ENCODE measurements around the gene KLHL18.
"Not testable (repeated sequence)": the region's sequence is repeated elsewhere in the genome, so short reads cannot be mapped to it uniquely, and the experiment has no call there.

KLHL18 gene

DNA sequence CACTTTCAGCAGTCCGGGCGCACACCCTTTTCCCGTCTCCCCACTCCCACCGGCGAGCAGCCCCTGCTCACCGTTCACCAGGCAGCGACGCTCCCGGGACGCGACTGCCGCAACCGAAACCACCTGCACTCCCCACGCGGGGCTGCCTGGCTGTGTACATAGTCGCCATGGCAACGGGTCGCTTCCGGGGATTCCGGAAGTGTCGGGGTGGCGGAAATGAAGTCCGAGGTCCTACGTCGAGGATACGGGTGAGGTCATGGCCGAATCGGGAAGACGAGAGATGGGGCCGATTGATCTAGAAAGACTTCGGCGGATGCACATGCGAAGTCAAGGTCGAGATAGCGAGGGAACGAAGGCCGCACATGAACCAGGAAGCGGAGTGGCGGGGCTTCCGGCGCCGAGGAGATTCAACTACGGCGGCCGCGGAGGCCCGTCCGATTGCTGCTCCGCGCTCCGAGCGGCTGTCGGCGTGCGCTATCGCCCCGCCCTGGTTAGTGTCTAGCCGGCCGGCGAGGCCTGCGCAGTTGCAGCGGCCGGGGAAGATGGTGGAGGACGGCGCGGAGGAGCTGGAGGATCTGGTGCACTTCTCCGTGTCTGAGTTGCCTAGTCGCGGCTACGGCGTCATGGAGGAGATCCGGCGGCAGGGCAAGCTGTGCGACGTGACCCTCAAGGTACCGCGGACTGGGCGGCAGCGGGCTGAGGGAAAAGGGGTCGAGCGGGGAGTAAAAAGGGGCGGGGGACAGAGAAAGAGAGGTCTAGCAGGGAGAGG lies at the start of gene KLHL18, which contains the start of gene KIF9:
TSS of gene KLHL18 (plus strand) at position 521 of the 769 bp plus-strand sequence. CDS start at position 543, 22 bp downstream.
TSS of gene KIF9 (minus strand) at position 376 of the 769 bp plus-strand sequence. CDS start 5,425 bp downstream, outside the sequence.
- H3K4me1 Mint-ChIP-seq, result peaks cover 27 to 53% of the 10 kb centered on the region in 2 donors
- H3K4me3 Mint-ChIP-seq, result peak within 1 kb of the TSS; percentile 90 to 99

DNA sequence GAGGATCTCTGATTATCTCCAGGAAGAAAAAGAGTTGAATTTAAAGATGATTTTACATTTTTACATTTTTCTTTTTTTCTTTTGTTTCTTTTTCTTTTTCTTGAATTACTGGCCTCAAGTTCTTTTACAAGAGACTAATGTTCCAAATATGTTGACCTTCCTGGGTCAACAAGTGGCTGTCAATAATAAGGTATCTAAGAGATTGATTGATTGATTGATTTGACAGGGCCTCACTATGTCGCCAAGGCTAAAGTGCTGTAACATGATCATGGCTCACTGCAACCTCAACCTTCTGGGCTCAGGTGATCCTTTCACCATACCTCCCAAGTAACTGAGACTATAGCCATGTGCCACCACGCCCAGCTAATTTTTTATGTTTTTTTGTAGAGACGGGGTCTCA lies 44.7 kb upstream of the KLHL18 start:
- no peak overlapping the region for H3K27ac Mint-ChIP-seq
- H3K27me3 Mint-ChIP-seq, result no peaks in the 10 kb centered on the region
- no peaks in the 10 kb centered on the region for H3K4me1 Mint-ChIP-seq
- DNase-seq (no peak), ATAC-seq (replicated peaks) (no peak)
- no peaks in the 10 kb centered on the region for H3K9me3 Mint-ChIP-seq
- H3K4me3 Mint-ChIP-seq, result no peak overlapping the region
- H3K36me3 Mint-ChIP-seq, result no peaks in the 10 kb centered on the region

More for the DNA sequence above, at the start of gene KLHL18, which contains the start of gene KIF9:
- peak; percentile 94 for DNase-seq
- Mint-ChIP-seq H3K9me3 (no peaks in the 10 kb centered on the region), H3K27ac (peak within 1 kb of the TSS; percentile 100), H3K27me3 (no peaks in the 10 kb centered on the region), H3K36me3 (peaks cover 13 to 41% of the 10 kb centered on the region in 2 donors)
- ATAC-seq (replicated peaks), result peak; percentile 85 to 90

DNA sequence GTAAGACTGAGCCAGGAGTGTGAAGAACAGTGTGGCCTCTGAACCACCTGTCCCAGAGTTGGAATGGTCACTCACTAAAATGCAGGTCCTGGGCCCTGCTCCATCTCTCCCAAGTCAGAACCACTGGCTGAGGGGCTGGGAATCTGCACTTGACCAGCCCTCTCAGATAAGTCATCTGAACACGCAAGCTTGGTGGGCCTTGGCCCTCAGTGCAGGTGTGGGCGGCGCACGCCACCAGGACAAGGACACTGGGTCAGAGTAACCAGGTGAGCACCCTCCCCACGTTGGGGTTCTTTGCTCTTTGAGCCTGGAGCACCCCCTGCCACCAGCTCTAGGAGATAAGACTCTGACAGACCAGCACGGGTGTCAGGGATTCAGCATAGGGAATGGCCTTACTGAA lies 42.8 kb upstream of the KLHL18 start:
- no peak for DNase-seq
- Mint-ChIP-seq H3K27ac (no peak overlapping the region), H3K27me3 (no peaks in the 10 kb centered on the region), H3K4me1 (no peaks in the 10 kb centered on the region), H3K4me3 (no peak overlapping the region), H3K36me3 (no peaks in the 10 kb centered on the region), H3K9me3 (no peaks in the 10 kb centered on the region)
- no peak for ATAC-seq (replicated peaks)

DNA sequence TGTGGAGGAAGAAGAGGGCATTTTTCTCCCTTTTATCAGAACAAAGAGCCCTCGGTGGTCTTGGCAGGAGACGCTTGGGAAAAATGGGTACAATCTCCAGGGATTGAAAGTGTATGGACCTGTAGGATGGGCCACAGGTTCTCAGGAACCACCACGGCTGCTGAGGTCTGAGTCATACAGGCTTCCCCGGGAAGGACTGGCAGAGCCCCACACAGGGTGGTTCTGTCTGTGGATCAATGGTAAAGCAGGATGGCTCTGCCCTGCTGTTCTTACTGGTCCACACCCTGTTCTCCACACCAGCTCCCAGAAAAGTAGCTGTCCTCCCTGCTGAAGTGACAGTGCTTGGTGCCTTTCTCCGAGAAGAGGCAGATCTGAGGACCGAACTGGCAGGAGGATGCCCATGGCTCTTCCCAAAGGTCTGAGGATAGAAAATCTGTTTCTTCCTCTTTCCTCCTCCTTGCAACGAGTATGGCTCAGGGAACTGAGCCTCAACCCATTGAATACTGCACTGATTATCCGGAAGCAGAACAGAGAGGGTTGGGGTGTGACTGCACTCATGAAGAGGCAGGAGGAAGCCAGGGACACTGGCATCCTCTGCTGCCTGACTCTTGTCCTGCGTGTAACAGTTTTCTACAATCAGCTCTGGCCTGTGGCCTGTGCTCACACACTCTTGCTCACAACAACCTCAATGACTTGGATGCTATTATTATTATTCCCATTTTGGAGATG lies 39.2 kb upstream of the KLHL18 start:
- H3K36me3 Mint-ChIP-seq, result no peaks in the 10 kb centered on the region
- DNase-seq (no peak), ATAC-seq (replicated peaks) (no peak)
- no peaks in the 10 kb centered on the region for H3K4me1 Mint-ChIP-seq
- no peak overlapping the region for H3K27ac Mint-ChIP-seq
- H3K9me3 Mint-ChIP-seq, result no peaks in the 10 kb centered on the region
- H3K4me3 Mint-ChIP-seq, result no peak overlapping the region
- no peaks in the 10 kb centered on the region for H3K27me3 Mint-ChIP-seq

DNA sequence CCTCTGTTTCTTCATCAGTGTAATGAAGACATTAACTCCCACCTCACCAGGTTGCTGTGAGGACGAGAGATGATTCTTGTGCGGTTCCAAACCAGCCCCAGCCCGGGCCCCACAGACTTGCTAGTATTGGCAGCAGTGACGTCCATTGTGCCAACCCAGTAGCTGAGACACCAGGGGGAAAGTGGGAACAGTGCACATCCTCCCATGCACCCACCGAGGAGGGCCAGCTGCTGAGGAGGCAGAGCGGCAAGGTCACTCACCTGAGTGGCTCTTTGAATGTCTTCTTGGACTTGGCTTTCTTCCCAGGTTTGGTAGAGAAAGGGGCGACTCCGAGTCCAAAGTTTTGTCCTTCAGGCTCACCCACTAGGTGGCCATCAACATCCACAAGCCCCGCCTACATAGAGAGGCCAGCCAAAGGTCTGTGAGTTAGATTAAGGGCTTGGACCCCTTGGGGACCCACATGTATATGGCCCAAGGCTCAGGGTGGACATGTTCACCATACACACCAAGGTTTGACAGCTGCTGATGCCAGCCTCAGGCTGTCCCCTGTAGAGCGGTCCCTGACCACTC lies 38.1 kb upstream of the KLHL18 start:
- Mint-ChIP-seq H3K27ac (no peak overlapping the region), H3K27me3 (no peaks in the 10 kb centered on the region), H3K36me3 (no peaks in the 10 kb centered on the region), H3K4me3 (no peak overlapping the region), H3K4me1 (no peaks in the 10 kb centered on the region), H3K9me3 (no peaks in the 10 kb centered on the region)
- DNase-seq, result no peak
- no peak for ATAC-seq (replicated peaks)

DNA sequence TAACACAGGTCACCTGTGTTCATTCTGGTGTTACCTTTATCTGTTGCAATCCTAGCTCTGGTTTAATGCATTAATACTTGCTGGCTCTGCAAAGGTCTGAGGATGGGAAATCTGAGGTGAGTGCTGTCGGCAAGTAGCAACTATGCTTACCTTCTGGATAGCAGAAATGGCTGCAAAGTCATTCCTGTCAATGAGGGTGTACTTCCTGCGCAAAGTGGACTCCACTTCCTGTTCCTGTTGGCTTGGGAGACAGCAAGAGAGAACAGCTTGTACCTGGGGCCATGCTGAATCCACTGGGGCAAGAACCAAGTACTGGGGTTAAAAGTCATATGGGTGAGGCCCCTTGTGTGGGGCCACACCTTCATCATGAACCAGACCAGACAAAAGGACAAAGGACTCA lies 37.5 kb upstream of the KLHL18 start:
- Mint-ChIP-seq H3K4me1 (no peaks in the 10 kb centered on the region), H3K4me3 (no peak overlapping the region), H3K36me3 (no peaks in the 10 kb centered on the region), H3K9me3 (no peaks in the 10 kb centered on the region), H3K27ac (no peak overlapping the region), H3K27me3 (no peaks in the 10 kb centered on the region)
- ATAC-seq (replicated peaks) (no peak), DNase-seq (no peak)

DNA sequence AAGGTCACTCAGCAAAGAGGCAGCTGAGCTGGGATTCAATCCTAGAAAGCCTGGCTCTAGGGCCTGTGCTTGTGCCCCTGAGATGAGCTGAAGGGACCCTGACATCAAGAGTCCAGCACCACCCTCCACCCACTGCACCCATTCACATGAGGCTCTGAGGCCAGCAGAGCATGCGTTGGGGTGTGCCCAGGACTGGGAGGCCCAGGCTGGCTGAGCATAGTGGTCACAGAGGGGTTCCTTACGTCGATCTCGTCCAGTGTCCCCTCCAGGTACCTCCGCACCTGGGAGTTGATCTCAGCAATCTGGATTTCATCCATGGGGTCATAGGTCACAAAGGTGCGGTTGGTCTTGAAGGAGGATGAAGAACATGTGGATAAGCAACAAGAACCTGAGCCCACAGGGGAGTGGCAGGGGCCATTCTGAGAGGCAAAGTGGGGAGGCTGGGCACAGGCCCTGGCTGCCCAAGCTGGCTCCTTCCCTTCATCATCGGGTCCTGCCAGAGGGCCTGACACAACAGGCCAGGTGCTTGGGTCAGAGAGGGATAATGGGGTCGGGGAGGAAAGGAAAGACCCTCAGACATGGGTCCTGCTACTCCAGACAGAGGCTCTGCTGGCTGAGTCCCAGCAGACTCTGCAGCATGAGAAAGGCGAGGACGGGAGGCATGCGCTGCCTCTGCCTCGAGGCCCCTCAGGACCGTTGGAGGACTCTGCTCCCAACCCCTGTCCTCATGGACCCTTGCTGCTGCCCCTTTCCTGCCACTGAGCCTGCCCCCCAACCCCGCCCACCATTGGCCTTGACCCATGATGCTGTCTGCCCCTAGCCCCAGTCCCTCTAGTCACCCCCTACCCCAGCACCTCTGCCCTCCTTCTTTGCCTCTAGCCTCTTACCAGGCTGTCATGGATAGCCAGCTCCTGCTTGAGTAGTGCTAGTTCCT lies 35.3 kb upstream of the KLHL18 start:
- H3K36me3 Mint-ChIP-seq, result no peaks in the 10 kb centered on the region
- no peak overlapping the region for H3K27ac Mint-ChIP-seq
- H3K4me1 Mint-ChIP-seq, result no peaks in the 10 kb centered on the region
- H3K27me3 Mint-ChIP-seq, result no peaks in the 10 kb centered on the region
- no peak overlapping the region for H3K4me3 Mint-ChIP-seq
- DNase-seq (no peak), ATAC-seq (replicated peaks) (no peak)
- H3K9me3 Mint-ChIP-seq, result no peaks in the 10 kb centered on the region

DNA sequence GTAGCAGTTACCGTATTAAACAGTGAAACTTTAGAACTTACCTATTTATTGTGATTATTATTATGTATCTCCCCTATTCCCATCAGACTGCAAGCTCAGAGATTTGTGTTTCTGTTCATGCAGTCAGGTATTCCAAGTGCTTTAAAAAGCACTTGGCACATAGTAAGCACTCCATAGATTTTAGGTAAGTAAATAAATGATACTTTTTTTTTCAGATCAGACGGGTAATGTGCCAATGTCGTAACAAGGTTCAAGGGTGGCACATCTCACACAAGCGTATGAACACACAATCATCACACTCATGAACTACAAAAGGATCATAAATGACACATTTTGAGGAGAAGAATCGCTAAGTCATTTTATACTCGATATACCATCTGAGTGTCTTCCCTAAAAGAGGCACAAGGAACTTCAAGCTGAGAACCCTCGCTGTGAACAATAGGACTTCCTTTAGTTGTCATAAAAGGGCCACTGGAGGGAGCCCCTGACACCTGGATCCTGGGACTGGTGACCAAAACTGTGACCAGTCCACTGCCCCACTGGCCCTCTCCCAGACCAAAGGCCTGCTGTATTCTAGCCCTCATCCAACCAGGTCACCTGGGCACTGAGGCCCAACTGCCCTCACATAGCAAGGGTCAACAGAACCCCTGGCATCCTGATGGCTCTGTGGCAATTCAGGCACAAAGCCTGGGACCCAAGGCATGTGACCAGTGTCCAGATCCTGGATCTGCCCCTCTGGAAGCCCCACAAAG lies 32.3 kb upstream of the KLHL18 start:
- no peak for DNase-seq
- Mint-ChIP-seq H3K36me3 (no peaks in the 10 kb centered on the region), H3K9me3 (no peaks in the 10 kb centered on the region), H3K4me1 (no peaks in the 10 kb centered on the region), H3K27ac (no peak overlapping the region), H3K27me3 (no peaks in the 10 kb centered on the region), H3K4me3 (no peak overlapping the region)
- ATAC-seq (replicated peaks), result no peak

DNA sequence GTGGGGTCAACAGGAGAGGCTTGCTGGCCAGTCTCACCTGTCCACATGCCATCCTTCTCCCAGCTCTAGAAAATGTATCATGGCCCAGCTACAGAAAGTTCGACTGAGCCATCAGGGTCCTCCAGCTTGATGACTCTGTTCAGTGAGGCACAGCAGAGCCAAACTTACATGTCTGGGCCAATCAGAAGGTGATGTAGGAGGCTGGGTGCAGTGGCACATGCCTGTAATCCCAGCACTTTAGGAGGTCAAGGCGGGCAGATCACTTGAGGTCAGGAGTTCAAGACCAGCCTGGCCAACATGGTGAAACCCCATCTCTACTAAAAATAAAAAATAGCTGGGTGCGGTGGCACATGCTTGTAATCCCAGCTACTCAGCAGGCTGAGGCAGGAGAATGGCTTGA lies 31.7 kb upstream of the KLHL18 start:
- H3K4me1 Mint-ChIP-seq; H3K9me3 Mint-ChIP-seq; H3K4me3 Mint-ChIP-seq; H3K27ac Mint-ChIP-seq; ATAC-seq (replicated peaks); H3K27me3 Mint-ChIP-seq; DNase-seq; H3K36me3 Mint-ChIP-seq: not testable (repeated sequence)

DNA sequence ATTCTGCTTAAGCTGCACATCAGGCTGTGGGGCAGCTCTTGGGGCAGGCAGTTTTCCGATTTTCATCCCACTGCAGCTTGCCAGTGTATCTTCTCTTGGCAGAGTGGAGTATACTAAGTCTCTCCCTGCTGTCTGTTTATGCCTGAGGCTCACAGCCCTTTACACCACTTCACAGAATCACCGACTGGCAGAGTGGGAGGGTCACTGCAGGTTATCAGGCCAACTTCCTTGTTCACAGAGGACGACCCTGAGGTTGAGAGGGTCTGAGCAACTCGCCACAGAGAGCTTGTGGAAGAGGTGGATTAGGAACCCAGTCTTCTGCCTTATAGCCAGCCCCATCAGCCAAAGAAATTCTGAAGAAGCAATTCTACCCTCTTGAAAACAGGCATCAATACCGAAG lies 31.1 kb upstream of the KLHL18 start:
- ATAC-seq (replicated peaks) (no peak), DNase-seq (no peak)
- H3K27me3 Mint-ChIP-seq, result no peaks in the 10 kb centered on the region
- H3K4me3 Mint-ChIP-seq, result no peak overlapping the region
- no peaks in the 10 kb centered on the region for H3K4me1 Mint-ChIP-seq
- no peaks in the 10 kb centered on the region for H3K36me3 Mint-ChIP-seq
- H3K9me3 Mint-ChIP-seq, result no peaks in the 10 kb centered on the region
- H3K27ac Mint-ChIP-seq, result no peak overlapping the region

DNA sequence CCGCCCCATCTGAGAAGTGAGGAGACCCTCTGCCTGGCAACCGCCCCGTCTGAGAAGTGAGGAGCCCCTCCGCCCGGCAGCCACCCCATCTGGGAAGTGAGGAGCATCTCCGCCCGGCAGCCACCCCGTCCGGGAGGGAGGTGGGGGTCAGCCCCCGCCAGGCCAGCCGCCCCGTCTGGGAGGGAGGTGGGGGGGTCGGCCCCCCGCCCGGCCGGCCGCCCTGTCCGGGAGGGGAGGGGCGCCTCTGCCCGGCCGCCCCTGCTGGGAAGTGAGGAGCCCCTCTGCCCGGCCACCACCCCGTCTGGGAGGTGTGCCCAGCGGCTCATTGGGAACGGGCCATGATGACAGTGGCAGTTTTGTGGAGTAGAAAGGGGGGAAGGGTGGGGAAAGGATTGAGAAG lies 26.4 kb upstream of the KLHL18 start:
- not testable (repeated sequence) for H3K27me3 Mint-ChIP-seq; H3K27ac Mint-ChIP-seq; H3K4me3 Mint-ChIP-seq; ATAC-seq (replicated peaks); H3K36me3 Mint-ChIP-seq; H3K9me3 Mint-ChIP-seq; DNase-seq; H3K4me1 Mint-ChIP-seq

DNA sequence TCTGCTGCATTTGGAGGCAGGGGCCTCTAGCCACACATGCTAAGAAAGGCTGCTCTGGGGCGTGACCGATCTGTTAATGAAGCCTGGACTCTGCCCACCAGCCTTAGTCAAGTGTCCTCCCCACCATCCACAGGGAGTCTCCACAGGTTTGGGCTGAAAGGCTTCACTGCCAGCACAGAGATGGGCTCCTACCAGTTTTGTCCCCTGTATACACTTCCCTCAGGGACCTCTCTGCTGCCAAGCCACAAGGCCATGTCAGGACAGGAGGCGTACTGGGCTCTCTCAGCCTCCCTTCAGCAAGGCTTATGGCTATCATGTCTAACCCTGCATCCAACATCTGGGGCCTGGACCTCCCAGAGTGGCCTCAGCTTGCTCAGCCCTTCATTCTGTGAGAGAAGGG lies 23.6 kb upstream of the KLHL18 start:
- DNase-seq (no peak), ATAC-seq (replicated peaks) (no peak)
- Mint-ChIP-seq H3K4me1 (no peaks in the 10 kb centered on the region), H3K27ac (no peak overlapping the region), H3K9me3 (no peaks in the 10 kb centered on the region), H3K27me3 (no peaks in the 10 kb centered on the region), H3K4me3 (no peak overlapping the region), H3K36me3 (no peaks in the 10 kb centered on the region)

DNA sequence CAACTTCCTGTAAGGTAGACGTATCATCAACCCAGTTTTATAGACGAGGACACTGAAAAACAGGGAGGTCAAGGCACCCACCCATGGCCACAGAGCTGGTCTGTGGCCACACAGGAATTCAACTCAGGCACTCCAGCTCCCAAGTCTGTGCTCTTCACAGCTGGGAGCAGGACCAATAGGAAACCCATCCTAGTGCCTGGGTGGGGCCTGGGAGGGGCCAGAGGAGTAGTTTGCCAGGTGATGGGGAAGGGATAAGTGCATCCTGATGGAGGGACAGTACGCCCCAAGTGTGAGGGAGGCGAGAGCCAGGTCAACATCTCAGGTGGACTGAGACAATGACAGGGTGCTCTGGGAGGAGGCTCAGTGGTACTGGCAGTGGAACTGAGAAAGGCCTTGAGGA lies 22.1 kb upstream of the KLHL18 start:
- Mint-ChIP-seq H3K27ac (no peak overlapping the region), H3K36me3 (no peaks in the 10 kb centered on the region), H3K27me3 (no peaks in the 10 kb centered on the region), H3K9me3 (no peaks in the 10 kb centered on the region), H3K4me1 (peaks cover 5 to 9% of the 10 kb centered on the region in 2 donors), H3K4me3 (no peak overlapping the region)
- ATAC-seq (replicated peaks), result no peak
- DNase-seq, result no peak

Measured in stimulated activated naive B cell treated with anti-CD40 and anti-IgM and Interleukin-4, amounts not matched to agents 10 μg/mL and 1 μg/mL and 100 μg/mL, for 72 hours (primary cell).